ENCODE data around the gene ANKRD42. TPM values are rescaled to one million over a fixed set of nuclear protein-coding genes. Genes with fewer than 3 reads are reported as not detected.

Gene ANKRD42
- polyA plus RNA-seq, 1 of the 3 experiments (the other 2 are of a cell fraction) = 13.3 TPM

- Histone ChIP-seq H3K4me3 (ENCODE audit: low read depth in 2 of 2, low read length in 1 of 2) (no peak overlapping the region), H3K9ac (no peak overlapping the region), H3K36me3 (replicated peaks in 1 of 2; ENCODE audit: control insufficient read depth in 1 of 2, insufficient read depth in 2 of 2, low read length in 1 of 2) (peaks cover 65 to 88% of the 10 kb centered on the region in 2 experiments), H3K27ac (ENCODE audit: low read depth in 2 of 2, low read length in 1 of 2) (no peak overlapping the region), H3K79me2 (ENCODE audit: insufficient read depth) (peaks cover 96% of the 10 kb centered on the region), H3K4me2 (no peak overlapping the region), H4K20me1 (ENCODE audit: insufficient read depth) (peaks cover 69% of the 10 kb centered on the region), H2AFZ (ENCODE audit: low read depth) (no peak overlapping the region), H3K9me3 (no peaks in the 10 kb centered on the region), H3K4me1 (ENCODE audit: control insufficient read depth in 1 of 2, insufficient read depth in 2 of 2, low read depth in 1 of 2, low read length in 1 of 2) (peaks cover 8% of the 10 kb centered on the region in 2 experiments; a peak in 3 of 4 replicates), H3K27me3 (ENCODE audit: insufficient read depth) (no peaks in the 10 kb centered on the region), H3F3A (replicated peaks; ENCODE audit: insufficient read depth) (peaks cover 4% of the 10 kb centered on the region), H3K9me2 (no peaks in the 10 kb centered on the region)
- no peak for DNase-seq
- TF ChIP-seq JUND (IDR thresholded peaks at IDR 0.05) (no peak), ZBTB33 (IDR thresholded peaks at IDR 0.05; ENCODE audit: borderline replicate concordance, low read depth) (no peak), RAD21 (IDR thresholded peaks at IDR 0.05; ENCODE audit: low read length) (no peak), NFIC (IDR thresholded peaks at IDR 0.05; ENCODE audit: borderline replicate concordance) (no peak), GABPA (IDR thresholded peaks at IDR 0.05; ENCODE audit: low read depth) (no peak), RXRA (IDR thresholded peaks at IDR 0.05; ENCODE audit: borderline replicate concordance, low read depth) (no peak), RFX5 (IDR thresholded peaks at IDR 0.05; ENCODE audit: low read length) (no peak), IRF3 (IDR thresholded peaks at IDR 0.05; ENCODE audit: low read depth, low read length) (no peak), MEF2A (IDR thresholded peaks at IDR 0.05; ENCODE audit: borderline replicate concordance, low read depth) (no peak), ELF1 (IDR thresholded peaks at IDR 0.05) (no peak), PBX3 (IDR thresholded peaks at IDR 0.05) (no peak), POLR2AphosphoS5 (IDR thresholded peaks at IDR 0.05; ENCODE audit: low read depth, low read length) (no peak), RCOR1 (IDR thresholded peaks at IDR 0.05; ENCODE audit: low read length) (no peak), GATA2 (CRISPR knock-in tag; IDR thresholded peaks at IDR 0.05) (no peak), FOSL2 (IDR thresholded peaks at IDR 0.05; ENCODE audit: borderline replicate concordance, low read depth) (no peak), MAX (IDR thresholded peaks at IDR 0.05; ENCODE audit: low read depth) (no peak), FOXM1 (IDR thresholded peaks at IDR 0.05; ENCODE audit: low read depth) (no peak)
- CTCF ChIA-PET = interaction anchor here (0.7 to 1.5 kb wide), 3 partner anchors 11 to 306 kb away, joined by 3 read pairs; no protein-coding TSS in a partner anchor
- POLR2A ChIA-PET = no interaction called here
Measured at GRCh38 chr11:83174008-83174407, 19.5 kb upstream of the ANKRD42 start.
